ENCODE measurements around the gene PDCD4. TPM values are rescaled to one million over a fixed set of nuclear protein-coding genes. Genes with fewer than 3 reads are reported as not detected.
A peak's percentile ranks its signal among the peaks of the same experiment; 100 is the strongest.

The PDCD4 gene
- total and polyA plus RNA-seq, 2 of the 13 experiments (the other 11 are each of a cell fraction or from before 2014, with no cell fraction given) = 22.8 to 56.2 TPM

DNA sequence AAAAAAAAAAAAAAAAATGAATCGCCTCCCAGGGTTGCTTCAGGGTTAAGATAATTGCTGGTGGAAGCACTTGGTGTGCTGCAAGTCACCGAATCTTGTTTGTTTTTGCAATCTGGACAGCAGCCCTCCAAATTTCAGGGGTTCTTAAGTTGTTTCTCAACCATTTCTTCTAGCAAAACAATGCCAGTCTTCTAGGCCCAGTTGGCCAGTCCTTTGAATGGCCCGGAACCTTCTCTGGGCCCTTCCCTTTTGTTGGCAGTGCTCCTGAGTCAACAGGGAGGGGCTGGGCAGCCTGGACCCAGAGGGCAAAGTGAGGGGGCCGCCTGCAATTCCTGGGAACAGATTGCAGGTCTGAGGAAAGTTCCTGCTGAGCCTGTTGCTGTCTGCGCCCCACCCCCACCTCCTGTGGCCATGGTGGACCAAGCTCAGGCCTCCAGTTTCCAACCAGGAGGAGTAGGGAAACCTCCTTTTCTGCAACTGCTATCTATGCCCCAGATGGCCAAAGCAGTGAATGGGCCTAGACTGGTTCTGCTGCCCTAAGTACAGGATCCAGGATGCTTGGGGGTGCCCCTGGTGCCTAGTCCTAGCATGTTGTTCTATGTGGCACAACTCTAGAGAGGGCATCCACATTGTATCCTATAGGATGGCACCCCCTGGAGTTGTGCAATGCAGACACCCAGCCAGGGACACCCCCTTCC lies 31.4 kb upstream of the PDCD4 start (continued):
- peak; percentile 87 for TF ChIP-seq HNRNPL (IDR thresholded peaks at IDR 0.05; ENCODE audit: low read depth, low read length)
- TF ChIP-seq, protein P1, sequence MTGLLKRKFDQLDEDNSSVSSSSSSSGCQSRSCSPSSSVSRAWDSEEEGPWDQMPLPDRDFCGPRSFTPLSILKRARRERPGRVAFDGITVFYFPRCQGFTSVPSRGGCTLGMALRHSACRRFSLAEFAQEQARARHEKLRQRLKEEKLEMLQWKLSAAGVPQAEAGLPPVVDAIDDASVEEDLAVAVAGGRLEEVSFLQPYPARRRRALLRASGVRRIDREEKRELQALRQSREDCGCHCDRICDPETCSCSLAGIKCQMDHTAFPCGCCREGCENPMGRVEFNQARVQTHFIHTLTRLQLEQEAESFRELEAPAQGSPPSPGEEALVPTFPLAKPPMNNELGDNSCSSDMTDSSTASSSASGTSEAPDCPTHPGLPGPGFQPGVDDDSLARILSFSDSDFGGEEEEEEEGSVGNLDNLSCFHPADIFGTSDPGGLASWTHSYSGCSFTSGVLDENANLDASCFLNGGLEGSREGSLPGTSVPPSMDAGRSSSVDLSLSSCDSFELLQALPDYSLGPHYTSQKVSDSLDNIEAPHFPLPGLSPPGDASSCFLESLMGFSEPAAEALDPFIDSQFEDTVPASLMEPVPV (CRISPR knock-in tag; IDR thresholded peaks at IDR 0.05) = peak; percentile 70; the same call in 1 of the 2 replicates
- TF ChIP-seq, protein P2, sequence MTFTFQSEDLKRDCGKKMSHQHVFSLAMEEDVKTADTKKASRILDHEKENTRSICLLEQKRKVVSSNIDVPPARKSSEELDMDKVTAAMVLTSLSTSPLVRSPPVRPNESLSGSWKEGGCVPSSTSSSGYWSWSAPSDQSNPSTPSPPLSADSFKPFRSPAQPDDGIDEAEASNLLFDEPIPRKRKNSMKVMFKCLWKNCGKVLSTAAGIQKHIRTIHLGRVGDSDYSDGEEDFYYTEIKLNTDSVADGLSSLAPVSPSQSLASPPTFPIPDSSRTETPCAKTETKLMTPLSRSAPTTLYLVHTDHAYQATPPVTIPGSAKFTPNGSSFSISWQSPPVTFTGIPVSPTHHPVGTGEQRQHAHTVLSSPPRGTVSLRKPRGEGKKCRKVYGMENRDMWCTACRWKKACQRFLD (CRISPR knock-in tag; IDR thresholded peaks at IDR 0.05; ENCODE audit: borderline replicate concordance) = 0 out of 2 replicates have a peak, but pooled peaks have one; percentile 33
- no peak for TF ChIP-seq MYNN (CRISPR knock-in tag; IDR thresholded peaks at IDR 0.05; ENCODE audit: low read depth)
- no peak for TF ChIP-seq ZBTB21 (CRISPR knock-in tag; IDR thresholded peaks at IDR 0.05)
- TF ChIP-seq ZNF768 (CRISPR knock-in tag; IDR thresholded peaks at IDR 0.05) = no peak
- no peak for TF ChIP-seq KDM1A (CRISPR knock-in tag; IDR thresholded peaks at IDR 0.05)
- TF ChIP-seq PPARG (CRISPR knock-in tag; conservative IDR thresholded peaks at IDR 0.05) = no peak
- TF ChIP-seq TARDBP (CRISPR knock-in tag; IDR thresholded peaks at IDR 0.05) = peak; percentile 87
- TF ChIP-seq SALL2 (CRISPR knock-in tag; IDR thresholded peaks at IDR 0.05) = no peak; the same call in 1 of the 2 replicates
- TF ChIP-seq, protein P3, sequence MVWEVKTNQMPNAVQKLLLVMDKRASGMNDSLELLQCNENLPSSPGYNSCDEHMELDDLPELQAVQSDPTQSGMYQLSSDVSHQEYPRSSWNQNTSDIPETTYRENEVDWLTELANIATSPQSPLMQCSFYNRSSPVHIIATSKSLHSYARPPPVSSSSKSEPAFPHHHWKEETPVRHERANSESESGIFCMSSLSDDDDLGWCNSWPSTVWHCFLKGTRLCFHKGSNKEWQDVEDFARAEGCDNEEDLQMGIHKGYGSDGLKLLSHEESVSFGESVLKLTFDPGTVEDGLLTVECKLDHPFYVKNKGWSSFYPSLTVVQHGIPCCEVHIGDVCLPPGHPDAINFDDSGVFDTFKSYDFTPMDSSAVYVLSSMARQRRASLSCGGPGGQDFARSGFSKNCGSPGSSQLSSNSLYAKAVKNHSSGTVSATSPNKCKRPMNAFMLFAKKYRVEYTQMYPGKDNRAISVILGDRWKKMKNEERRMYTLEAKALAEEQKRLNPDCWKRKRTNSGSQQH (CRISPR knock-in tag; IDR thresholded peaks at IDR 0.05; ENCODE audit: low read depth) = no peak
- peak; percentile 78 for TF ChIP-seq KDM6A (CRISPR knock-in tag; IDR thresholded peaks at IDR 0.05; ENCODE audit: low read depth)
- TF ChIP-seq ZNF546 (CRISPR knock-in tag; conservative IDR thresholded peaks at IDR 0.05) = no peak
- TF ChIP-seq RAD51 (IDR thresholded peaks at IDR 0.05; ENCODE audit: borderline replicate concordance) = no peak
- TF ChIP-seq ZFP36L1 (CRISPR knock-in tag; IDR thresholded peaks at IDR 0.05) = no peak
- no peak for TF ChIP-seq POLR2A (IDR thresholded peaks at IDR 0.05; ENCODE audit: insufficient read depth in 1 of 2, low read depth in 2 of 2, low read length in 2 of 2)
- no peak for TF ChIP-seq ZFP82 (CRISPR knock-in tag; IDR thresholded peaks at IDR 0.05; ENCODE audit: borderline replicate concordance)
- TF ChIP-seq, protein P4, sequence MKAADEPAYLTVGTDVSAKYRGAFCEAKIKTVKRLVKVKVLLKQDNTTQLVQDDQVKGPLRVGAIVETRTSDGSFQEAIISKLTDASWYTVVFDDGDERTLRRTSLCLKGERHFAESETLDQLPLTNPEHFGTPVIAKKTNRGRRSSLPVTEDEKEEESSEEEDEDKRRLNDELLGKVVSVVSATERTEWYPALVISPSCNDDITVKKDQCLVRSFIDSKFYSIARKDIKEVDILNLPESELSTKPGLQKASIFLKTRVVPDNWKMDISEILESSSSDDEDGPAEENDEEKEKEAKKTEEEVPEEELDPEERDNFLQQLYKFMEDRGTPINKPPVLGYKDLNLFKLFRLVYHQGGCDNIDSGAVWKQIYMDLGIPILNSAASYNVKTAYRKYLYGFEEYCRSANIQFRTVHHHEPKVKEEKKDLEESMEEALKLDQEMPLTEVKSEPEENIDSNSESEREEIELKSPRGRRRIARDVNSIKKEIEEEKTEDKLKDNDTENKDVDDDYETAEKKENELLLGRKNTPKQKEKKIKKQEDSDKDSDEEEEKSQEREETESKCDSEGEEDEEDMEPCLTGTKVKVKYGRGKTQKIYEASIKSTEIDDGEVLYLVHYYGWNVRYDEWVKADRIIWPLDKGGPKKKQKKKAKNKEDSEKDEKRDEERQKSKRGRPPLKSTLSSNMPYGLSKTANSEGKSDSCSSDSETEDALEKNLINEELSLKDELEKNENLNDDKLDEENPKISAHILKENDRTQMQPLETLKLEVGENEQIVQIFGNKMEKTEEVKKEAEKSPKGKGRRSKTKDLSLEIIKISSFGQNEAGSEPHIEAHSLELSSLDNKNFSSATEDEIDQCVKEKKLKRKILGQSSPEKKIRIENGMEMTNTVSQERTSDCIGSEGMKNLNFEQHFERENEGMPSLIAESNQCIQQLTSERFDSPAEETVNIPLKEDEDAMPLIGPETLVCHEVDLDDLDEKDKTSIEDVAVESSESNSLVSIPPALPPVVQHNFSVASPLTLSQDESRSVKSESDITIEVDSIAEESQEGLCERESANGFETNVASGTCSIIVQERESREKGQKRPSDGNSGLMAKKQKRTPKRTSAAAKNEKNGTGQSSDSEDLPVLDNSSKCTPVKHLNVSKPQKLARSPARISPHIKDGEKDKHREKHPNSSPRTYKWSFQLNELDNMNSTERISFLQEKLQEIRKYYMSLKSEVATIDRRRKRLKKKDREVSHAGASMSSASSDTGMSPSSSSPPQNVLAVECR (CRISPR knock-in tag; IDR thresholded peaks at IDR 0.05; ENCODE audit: borderline replicate concordance) = no peak; the same call in 1 of the 2 replicates
